Muscle layer of duodenum (tissue), 2 donors: ENCODE measurements around the gene PRLR.

Source experiments
- H3K27ac ChIP-seq: one replicate; pipeline ENCODE4 v1.7.0; 2013; ENCODE audit warnings: mild to moderate bottlenecking, low read length
- H3K27me3 ChIP-seq: one replicate; pipeline ENCODE4 v1.7.0; 2013; ENCODE audit warnings: low read depth, mild to moderate bottlenecking, control low read depth, low read length
- H3K36me3 ChIP-seq, 2 donors: one replicate each; pipeline ENCODE4 v1.7.0; 2013; ENCODE audit warnings: low read length in 2 of 2, control low read depth in 1 of 2, mild to moderate bottlenecking in 1 of 2; ENCODE audit not compliant: insufficient read depth in 2 of 2, control insufficient read depth in 1 of 2
- H3K4me1 ChIP-seq, 2 donors: one replicate each; pipeline ENCODE4 v1.7.0; 2013; ENCODE audit warnings: low read length in 2 of 2, mild to moderate bottlenecking in 2 of 2, control low read depth in 1 of 2, moderate library complexity in 1 of 2; ENCODE audit not compliant: insufficient read depth in 2 of 2, control insufficient read depth in 1 of 2
- H3K4me3 ChIP-seq, 2 donors: one replicate each; pipeline ENCODE4 v1.7.0; 2013; ENCODE audit warnings: low read length in 2 of 2, low read depth in 1 of 2, mild to moderate bottlenecking in 1 of 2
- H3K9me3 ChIP-seq, 2 donors: one replicate each; pipeline ENCODE4 v1.7.0; 2013; ENCODE audit warnings: low read length in 2 of 2, control low read depth in 1 of 2, mild to moderate bottlenecking in 1 of 2; ENCODE audit not compliant: control insufficient read depth in 1 of 2
- donor health status: healthy.

The PRLR gene

DNA sequence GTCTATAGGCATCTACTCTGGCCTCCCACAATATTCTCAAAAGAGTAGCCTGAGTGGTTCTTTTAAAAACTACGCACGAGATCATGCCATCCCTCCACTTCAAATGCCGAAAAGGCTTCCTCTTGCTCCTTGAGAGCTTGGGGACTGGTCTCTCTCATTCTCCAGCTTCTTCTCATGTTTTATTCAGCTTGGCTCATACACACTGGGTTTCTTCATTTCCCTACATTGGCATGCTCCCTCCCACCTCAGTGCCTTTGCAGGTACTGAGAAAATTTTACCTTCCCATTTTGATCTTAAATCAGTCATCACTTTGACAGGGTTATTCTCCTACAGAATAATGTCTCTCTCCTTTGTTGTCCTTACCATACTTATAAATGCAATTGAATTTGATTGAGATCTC, 20.4 kb downstream of the PRLR start:
- no peak overlapping the region for H3K4me3 ChIP-seq
- H3K27me3 ChIP-seq = no peaks in the 10 kb centered on the region
- H3K4me1 ChIP-seq = no peaks in the 10 kb centered on the region
- H3K27ac ChIP-seq = no peak overlapping the region
- no peaks in the 10 kb centered on the region for H3K9me3 ChIP-seq
- H3K36me3 ChIP-seq = no peaks in the 10 kb centered on the region

DNA sequence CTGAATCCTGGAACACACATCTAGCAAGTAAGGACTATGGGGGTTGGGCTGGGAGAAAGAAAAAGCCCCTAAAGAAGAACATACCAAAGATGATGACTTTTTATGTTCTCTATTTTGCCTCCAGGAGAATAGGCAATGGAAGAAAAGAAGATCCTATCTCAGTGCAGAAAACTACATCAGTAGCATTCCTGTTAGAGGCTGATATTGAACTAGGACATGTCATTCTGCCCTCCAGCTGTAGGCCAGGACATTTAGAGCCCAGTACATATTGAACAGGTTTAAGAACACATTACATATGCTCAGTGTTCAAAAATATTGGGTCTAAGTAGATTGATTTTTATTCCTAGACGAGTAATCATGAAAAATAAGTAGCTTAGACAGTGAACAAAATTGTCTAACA, 24.7 kb downstream of the PRLR start:
- H3K9me3 ChIP-seq = no peaks in the 10 kb centered on the region
- H3K27me3 ChIP-seq = no peaks in the 10 kb centered on the region
- H3K4me3 ChIP-seq = no peak overlapping the region
- no peaks in the 10 kb centered on the region for H3K4me1 ChIP-seq
- H3K36me3 ChIP-seq = no peaks in the 10 kb centered on the region
- H3K27ac ChIP-seq = no peak overlapping the region

DNA sequence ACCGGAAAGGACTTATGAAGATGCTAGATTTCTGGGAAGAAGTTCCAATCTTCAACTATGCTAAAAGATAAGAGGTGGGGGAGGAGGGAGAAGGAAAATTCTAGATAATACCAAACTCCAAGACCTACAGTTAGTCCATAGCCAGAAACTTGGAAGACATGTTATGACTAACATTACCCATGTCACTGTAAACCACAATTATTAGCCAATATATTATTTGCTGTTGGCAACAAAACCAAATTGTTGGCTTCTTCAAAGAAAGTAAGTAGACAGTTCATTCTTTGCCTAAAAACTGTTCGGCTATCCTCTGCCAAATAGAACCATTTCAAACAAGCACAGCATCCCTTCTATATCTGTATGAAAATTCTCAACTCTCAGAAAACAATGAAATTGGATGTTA, 25.1 kb downstream of the PRLR start:
- H3K4me1 ChIP-seq = no peaks in the 10 kb centered on the region
- H3K27ac ChIP-seq = no peak overlapping the region
- H3K36me3 ChIP-seq = no peaks in the 10 kb centered on the region
- H3K27me3 ChIP-seq = no peaks in the 10 kb centered on the region
- H3K9me3 ChIP-seq = no peaks in the 10 kb centered on the region
- no peak overlapping the region for H3K4me3 ChIP-seq

DNA sequence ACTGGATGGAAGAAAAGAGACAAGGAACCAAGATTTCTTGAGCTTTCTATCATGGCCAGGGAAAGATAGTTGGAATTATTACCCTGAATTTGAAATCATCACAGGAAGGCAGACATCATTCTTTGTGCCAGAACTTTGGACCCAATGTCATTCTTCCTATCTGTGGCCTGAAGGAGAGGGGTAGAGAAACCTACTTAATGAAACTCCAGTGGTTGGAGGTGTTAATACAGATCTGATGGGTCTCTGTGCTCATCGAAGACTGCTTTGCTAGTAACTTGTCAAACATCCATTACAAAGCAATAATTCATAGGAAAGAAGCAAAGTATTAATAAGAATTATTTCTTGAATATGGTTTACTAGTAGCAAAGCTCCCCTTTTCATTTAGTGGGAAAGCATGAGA, 26.9 kb downstream of the PRLR start:
- H3K36me3 ChIP-seq = no peaks in the 10 kb centered on the region

DNA sequence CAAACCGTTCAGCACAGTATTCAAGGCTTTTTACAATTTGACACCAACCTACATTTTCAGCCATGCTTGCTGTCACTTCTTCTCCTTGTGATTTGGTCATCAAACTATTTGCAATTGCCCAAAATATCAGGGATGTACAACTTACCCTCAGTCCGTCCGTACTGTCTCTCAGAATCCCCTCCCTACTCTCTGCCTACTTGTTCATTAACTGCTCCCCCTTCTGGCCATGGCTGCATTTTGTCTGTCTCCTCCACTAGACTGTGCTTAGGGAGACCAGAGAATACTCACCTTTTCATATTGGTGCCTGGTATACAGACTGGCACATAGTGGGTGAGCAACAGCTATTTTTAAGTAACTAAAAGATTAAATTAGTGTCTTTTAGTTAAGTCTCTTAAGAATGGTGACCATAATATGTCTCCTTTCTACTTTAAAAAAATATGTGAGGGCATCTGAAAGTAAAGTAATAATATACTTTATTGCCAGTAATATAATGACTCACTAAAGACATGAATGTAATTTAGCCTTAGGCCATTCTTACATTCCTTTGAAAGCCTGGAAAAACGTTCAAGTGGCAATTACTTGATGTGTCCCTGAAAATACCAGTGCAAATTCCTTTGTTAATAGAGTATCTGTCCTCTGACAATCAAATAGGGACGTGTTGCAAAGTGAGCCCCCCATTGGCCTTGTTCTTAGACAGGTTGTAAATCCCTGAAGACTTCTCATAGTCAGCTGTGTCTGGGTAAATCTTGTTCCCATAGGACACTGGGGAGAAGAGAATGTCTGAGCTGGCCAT, 27.8 kb downstream of the PRLR start:
- H3K4me1 ChIP-seq = peaks cover 0 to 15% of the 10 kb centered on the region in 2 donors
- H3K9me3 ChIP-seq = no peaks in the 10 kb centered on the region
- no peak overlapping the region for H3K27ac ChIP-seq
- H3K36me3 ChIP-seq = no peaks in the 10 kb centered on the region
- no peaks in the 10 kb centered on the region for H3K27me3 ChIP-seq
- no peak overlapping the region for H3K4me3 ChIP-seq

More for the DNA sequence above, 26.9 kb downstream of the PRLR start:
- H3K4me3 ChIP-seq = no peak overlapping the region
- H3K27me3 ChIP-seq = no peaks in the 10 kb centered on the region
- H3K4me1 ChIP-seq = peaks cover 0 to 6% of the 10 kb centered on the region in 2 donors
- H3K9me3 ChIP-seq = no peaks in the 10 kb centered on the region
- no peak overlapping the region for H3K27ac ChIP-seq

DNA sequence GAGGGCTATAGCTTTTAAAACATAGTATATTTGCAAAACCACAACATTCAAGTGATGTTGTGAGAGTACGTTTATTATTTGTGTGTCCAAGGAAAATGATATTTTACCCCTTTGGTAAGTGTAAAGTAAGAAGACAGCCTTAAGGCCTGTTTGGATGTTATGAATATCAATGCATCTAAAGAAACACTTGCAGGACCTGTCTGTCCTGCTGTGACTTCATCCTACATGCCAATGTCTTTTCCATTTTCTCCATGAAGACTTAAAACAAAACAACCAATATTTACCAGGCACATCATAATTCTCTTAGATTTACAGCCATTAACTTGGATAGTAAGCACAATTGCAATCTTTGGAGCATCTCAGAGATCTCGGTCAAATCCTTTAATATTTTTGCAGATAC, 29.0 kb downstream of the PRLR start:
- Histone ChIP-seq H3K9me3 (no peaks in the 10 kb centered on the region), H3K4me1 (peaks cover 3 to 15% of the 10 kb centered on the region in 2 donors), H3K36me3 (no peaks in the 10 kb centered on the region), H3K27me3 (no peaks in the 10 kb centered on the region), H3K27ac (no peak overlapping the region), H3K4me3 (no peak overlapping the region)

DNA sequence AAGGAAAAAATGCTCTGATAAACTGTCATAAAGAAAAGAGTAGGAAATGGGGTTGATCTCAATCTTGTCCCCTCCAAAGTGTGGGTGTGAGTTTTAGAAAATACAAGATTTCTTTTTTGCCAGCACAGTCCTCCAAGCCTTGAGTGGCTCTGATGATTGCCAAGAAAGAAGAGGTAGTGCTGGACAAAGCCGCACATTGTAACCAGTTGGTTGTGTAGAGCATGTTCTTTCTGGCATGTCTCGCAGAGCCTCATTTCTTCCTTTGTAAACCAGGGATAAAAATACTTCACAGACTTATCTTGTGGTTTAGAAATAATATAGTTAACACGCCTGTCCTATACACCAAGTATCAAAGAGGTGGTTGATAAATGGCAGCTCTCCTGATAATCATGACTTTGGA, 30.4 kb downstream of the PRLR start:
- Histone ChIP-seq H3K36me3 (no peaks in the 10 kb centered on the region), H3K4me3 (no peak overlapping the region), H3K27ac (no peak overlapping the region), H3K27me3 (no peaks in the 10 kb centered on the region), H3K4me1 (peaks cover 4 to 15% of the 10 kb centered on the region in 2 donors), H3K9me3 (no peaks in the 10 kb centered on the region)

DNA sequence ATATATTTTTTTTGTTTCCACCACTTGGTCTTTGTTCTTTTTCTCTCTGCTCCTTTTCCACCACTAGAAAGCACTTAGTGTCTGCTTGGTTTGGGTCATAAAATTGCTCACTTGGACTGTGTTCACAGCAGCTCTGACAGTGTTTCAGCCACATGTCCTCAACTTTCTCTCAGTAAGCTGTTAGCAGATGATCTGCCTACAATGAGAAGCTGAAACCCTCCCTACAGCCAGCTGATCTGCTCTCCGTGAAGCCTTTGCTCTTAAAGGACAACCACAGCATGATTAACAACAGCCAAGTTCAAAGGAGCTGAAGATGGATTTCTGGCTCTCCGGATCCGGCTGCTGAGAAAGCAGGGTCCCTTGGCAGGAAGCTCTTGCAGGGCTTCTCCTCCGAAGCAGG, 31.6 kb downstream of the PRLR start:
- Histone ChIP-seq H3K27me3 (no peaks in the 10 kb centered on the region), H3K27ac (no peak overlapping the region), H3K4me3 (no peak overlapping the region), H3K4me1 (peaks cover 4 to 15% of the 10 kb centered on the region in 2 donors), H3K9me3 (no peaks in the 10 kb centered on the region), H3K36me3 (no peaks in the 10 kb centered on the region)

DNA sequence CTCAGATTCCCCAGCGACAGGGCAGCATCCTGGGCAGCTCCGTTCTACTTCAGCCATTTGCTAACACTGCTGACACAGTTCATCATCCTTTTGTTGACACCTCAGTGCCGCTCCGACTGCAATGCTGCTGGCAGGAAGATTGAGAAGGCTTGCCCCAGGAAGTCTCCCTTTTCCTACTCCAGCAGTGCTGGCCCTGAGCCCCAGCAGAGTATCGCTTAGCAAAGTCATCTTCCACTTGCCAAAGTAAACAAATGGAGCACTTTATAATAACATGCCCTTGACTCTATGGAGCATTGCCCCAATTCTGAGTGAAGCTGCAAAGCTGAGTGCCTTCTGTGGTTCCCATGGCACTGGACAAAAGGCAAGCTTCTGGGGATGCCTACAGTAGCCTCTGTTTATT, 32.2 kb downstream of the PRLR start:
- no peaks in the 10 kb centered on the region for H3K36me3 ChIP-seq
- H3K9me3 ChIP-seq = no peaks in the 10 kb centered on the region
- no peak overlapping the region for H3K4me3 ChIP-seq
- H3K27me3 ChIP-seq = no peaks in the 10 kb centered on the region
- H3K4me1 ChIP-seq = peaks cover 4 to 15% of the 10 kb centered on the region in 2 donors
- H3K27ac ChIP-seq = no peak overlapping the region

DNA sequence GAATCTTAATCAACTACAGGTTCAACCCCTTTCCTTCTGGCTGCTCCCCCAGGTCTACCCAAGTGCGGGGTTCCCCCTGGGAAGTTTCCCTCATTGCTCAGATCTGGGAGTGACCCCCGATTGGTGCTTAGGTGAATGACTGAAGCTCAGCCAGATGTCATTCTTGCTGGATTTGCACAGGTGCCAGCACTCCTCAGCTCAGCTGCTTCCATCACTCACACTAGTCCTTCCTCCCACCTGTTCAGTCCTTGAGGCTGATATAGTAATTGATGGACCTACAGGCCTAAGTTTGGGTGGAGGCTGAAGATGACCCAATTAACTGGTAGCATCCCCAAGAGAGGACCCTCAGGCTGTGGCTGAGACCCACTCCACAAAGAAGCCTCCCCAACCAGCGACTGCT, 32.9 kb downstream of the PRLR start:
- Histone ChIP-seq H3K27ac (no peak overlapping the region), H3K4me3 (no peak overlapping the region), H3K9me3 (no peaks in the 10 kb centered on the region), H3K27me3 (no peaks in the 10 kb centered on the region), H3K4me1 (peaks cover 4 to 15% of the 10 kb centered on the region in 2 donors), H3K36me3 (no peaks in the 10 kb centered on the region)

DNA sequence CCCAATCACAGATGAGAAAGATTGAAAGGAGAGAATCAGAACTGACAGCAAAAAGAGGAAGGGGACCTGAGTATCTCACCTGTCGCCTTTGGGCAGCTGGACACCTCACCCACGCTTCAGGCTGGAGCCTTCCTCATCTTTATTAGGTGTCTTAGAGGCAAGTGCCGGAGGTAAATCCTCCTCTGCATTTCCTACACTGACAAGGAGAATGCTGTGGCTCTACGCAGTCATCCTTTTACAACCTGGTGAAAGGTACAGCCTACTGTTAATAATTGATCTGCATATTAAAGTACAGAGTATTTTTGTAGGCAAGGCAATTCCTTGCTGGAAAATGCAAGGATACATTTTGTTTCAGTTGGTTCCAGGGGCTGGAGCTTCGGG, 34.8 kb downstream of the PRLR start:
- peaks cover 4 to 15% of the 10 kb centered on the region in 2 donors for H3K4me1 ChIP-seq
- H3K4me3 ChIP-seq = peak overlapping the region in 1 of 2 donors; percentile 49
- no peaks in the 10 kb centered on the region for H3K27me3 ChIP-seq
- peak overlapping the region; percentile 30 for H3K27ac ChIP-seq
- no peaks in the 10 kb centered on the region for H3K36me3 ChIP-seq
- H3K9me3 ChIP-seq = no peaks in the 10 kb centered on the region
